Hepatic stellate cell (primary cell): ENCODE data around the gene MAGI2.

Source experiments
- DNase-seq: peaks from one replicate; pipeline ENCODE4 v3.0.0; 2011; ENCODE audit warnings: low spot score

Gene MAGI2

DNA sequence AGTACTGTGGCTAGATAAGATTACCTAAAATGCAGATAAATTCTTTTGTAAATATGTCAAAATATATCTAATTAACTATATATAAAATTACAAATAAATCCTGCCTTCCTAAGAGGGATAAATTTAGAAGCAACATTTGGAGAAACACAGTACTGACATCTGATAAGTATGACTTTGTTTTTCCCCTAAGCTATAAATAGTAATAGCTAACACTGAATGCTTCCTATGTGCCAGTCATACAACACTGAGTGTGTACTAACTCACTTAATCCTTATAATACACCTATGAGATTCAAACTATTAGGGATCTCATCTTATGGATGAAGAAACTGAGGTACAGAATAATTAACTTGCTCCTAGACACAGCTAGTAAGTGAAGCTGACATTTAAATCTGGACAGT, 733.4 kb downstream of the MAGI2 start:
- no peak for DNase-seq

DNA sequence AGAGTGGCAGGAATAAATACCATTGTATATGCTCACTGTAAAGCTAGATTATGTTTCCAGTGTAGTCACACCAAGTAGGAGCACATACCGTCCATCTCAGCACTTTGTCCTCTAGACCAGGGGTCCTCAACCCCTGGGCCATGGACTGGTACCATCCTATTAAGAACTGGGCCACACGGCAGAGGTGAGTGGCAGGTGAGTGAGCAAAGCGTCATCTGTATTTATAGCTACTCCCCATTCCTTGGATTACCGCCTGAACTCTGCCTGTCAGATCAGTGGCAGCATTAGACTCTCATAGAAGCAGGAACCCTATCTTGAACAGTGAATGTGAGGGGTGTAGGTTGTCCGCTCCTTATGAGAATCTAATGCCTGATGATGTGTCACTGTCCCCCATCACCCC, 735.3 kb downstream of the MAGI2 start:
- no peak for DNase-seq

DNA sequence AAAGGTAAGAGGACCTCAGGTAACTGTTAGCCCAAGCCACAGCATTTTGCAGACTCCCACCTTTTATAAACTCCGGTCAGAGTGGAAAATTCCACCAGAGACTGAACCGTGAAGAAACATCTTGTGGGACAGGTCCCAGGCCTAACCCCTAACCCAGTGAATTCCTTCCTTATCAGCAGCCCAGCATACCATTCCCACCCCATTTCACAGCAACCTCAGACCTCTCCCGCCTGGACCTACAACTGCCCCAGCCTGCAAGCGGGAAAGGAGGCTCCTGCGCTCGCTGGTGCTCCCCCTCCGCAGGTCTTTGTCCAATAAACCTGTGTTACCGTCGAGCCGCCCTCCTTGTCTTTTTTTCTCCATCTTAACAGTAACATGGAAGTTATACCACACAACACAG, 736.6 kb downstream of the MAGI2 start:
- no peak for DNase-seq

DNA sequence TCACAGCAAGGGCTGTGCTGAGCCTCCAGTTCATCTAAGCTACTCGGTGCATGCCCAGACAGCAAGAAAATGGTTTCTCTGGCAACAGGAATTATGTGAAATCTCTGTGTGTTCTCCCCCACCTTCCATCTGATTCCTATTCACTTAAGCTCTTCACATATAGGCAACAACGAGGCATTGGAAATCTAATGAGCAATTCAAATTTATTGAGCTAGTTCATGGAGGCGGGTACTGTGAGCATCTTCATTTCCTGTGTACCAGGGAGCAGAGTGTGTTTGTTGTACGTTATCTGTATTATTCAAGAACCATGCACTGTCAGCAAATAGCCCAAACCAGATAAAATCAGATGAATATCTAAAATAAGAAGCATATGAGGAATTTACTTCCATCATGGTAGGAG, 739.1 kb downstream of the MAGI2 start:
- no peak for DNase-seq

DNA sequence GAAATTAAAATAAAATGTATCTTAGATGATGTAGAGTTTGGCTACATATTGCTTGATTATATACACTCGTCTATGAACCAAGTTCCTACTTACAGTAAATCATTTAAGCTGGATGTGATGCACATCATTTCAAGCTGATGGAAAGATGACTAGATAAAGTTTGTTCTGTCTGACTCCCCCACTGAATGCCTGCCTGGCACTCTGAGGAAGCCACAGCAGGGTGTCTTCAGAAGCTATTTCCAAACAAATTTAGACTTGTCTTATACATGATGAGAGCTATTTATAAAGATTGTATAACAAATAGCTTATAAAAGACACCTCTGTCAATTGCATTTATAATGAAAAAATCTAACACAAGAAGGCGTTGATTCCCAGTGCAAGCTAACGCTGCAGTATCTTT, 741.4 kb downstream of the MAGI2 start:
- no peak for DNase-seq

DNA sequence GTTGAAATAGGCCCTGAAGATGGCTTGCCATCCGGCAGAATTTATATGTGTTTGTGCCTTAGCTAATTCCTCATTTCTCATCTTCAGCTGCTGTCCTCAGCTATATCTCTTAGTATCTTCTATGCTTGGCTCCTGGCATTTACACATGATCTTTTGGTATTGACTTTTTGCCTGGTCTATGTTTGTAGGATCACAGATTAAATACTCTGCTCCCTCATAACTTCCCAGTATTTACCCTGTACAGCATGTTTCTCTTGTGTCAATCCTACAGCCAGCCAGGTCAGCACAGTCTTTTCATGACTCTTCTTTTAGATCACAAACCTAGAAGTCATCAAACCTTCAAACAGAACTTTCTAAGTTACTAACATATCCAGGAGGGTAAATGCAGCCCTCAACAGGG, 743.8 kb downstream of the MAGI2 start:
- no peak for DNase-seq

DNA sequence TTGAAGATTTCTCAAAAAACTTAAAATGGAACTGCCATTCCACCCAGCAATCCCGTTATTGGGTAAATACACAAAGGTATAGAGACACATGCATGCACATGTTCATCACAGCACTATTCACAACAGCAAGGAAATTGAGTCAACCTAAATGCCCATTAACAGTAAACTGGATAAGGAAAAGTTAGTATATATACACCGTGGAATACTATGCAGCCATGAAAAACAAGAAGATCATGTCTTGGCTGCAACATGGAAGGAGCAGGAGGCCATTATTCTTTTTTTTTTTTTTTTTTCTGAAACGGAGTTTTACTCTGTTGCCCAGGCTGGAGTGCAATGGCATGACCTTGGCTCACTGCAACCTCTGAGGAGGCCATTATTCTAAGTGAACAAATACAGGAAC, 749.0 kb downstream of the MAGI2 start:
- no peak for DNase-seq

DNA sequence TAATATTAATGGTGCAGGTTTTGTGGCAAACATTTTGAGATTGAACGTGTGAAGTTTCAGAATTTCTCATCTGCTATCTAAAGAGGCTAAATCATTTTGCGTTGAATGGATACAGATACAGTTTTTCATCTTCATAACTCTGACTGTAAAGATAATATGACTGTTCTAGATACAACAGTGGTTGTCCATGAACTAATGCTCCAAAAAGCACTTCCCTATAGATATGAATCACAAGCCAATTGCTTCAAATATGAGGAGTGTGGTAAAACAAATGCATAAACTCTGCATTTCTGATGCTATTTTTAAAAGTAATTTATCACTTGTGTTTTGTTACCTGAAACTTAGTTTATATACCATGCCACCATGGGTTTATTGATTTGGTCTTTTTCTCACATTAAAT, 750.1 kb downstream of the MAGI2 start:
- DNase-seq, result no peak

DNA sequence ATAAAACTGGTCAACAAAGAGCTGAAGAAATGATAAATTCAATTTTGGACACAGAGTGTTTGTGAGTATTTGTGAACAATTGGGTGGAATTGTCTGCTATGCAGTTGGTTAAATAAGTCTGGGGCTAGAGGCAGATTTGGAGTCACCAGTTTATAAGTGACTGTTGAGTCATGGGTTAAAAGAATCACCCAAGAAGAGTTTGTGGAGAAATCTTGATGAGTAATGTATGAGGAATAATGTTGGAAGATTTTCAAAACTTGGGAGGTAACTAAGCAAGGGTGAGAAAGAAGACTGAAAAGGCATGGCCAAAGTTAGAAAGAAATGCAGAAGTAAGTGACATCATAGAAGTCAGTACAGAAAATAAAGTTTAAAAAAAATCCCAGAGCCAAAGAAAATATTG, 750.7 kb downstream of the MAGI2 start:
- DNase-seq, result peak; percentile 34

DNA sequence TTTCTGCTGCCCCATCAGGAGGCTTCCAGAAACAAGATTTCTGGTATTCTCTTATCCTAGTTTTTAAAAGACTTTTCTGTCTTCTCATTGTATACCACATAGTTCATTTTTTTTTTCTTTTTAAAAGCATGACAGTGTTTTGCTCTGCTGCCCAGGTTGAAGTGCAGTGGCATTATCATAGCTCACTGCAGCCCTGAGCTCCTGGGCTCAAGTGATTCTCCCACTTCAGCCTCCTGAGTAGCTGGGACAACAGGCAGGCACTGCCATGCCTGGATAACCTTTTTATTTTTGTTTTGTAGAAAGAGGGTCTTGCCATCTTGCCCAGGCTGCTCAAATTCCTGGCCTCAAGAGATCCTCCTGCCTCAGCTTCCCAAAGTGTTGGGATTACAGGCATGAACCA, 757.6 kb downstream of the MAGI2 start:
- DNase-seq, result no peak

DNA sequence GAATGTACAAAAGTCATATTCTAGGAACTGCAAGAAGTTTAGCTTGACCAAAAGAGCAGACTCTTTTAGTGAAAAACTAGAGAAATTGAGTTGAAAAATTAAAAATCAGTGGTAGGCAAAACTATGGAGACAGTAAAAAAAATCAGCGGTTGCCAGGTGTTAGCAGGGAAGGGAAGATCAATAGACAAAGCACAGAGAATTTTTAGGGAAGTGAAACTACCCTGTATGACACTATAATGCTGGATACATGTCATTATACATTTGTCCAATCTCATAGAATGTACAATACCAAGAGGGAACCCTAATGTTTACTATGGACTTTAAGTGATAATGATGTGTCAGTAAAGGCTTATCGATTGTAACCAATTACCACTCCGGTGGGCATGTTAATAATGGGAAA, 761.9 kb downstream of the MAGI2 start:
- no peak for DNase-seq

DNA sequence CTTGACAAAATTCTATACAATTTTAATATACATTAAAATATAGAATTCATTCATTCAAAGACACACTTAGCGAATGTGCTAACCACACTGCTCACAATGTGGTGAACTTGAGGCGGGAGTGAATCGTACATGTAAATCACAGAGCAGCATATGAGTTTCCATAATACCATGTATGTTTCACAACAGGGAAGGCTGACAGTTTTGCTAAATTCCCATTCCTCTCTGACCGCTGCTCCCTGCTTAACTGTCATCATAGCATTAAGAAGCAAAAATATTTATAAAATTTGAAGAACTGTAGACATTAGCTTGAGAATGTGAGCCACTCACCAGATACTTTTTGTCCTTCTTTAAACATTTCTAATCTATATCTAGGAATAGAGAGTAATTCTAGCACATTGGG, 763.3 kb downstream of the MAGI2 start:
- no peak for DNase-seq

DNA sequence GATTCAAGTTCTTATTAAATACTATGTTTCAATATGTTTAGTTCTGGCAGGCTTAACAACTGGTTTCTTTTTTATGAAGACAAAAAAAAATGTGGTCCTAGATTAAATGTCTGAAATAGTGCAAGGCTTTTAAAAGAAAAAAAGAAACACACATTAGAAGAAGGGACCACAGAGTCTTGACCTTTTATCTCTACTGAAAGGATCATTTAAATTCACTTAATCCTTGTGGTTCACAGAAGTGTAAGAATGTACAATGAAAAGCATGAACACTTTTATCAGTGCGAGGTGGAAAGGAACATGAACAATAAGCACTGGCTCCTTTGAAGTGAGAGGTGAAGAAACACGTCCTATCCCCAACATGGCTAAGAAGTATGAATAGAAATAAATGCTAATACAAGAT, 765.1 kb downstream of the MAGI2 start:
- no peak for DNase-seq

DNA sequence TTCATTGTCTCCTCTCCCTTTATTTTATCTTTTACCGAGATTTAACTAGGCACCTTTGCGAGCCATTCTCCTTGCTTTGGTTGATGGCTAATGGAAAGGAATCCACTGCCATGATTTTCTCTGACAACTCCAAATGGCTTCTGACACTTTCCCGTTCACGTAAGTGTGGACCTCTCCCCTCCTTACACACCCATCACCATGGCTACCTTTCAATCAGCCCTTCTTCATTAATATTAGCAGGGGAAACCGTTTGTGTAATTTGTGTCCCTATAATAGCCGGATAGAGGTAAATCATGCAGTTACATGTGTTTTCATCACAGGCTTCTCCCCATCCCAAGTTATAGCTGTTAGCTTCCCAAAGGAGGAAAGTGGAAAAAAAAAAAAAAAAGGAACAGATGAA, 767.3 kb downstream of the MAGI2 start:
- DNase-seq, result no peak

DNA sequence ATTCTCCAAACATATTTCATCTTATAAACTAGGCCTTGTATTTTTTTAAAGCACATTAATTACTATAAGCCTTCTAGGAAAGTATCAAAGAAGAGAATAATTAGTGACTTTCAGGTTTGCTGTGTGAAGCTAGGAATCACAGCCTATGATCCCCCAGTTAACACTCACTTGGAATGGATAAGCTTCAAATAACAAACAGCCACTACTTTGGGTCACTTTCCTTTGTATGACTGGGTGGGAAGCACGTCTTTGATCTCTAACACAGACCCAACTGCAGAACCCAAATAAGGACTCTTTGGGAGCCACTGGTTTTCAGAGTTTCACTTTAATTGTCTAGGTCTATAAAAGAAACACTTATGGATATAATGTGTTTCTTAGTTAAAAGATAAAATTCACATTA, 769.3 kb downstream of the MAGI2 start:
- DNase-seq, result no peak

DNA sequence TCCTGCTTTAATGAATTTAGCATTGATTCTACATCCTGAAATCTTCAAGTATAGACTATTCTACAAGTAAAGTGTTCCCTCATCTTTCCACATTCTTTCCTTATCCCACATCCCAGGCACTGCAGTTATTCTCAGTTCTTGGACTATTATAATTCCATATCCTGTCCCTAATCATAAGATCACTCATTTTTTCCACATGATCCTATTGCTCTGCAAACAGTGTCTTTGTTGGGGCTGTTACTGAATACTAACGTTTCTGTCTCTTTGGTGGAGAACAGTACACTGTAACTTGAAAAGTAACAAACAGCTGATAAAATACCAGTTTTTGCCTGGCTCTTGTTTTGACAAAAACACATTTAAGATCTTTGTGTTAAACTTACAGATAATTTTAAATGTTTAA, 769.9 kb downstream of the MAGI2 start:
- no peak for DNase-seq

DNA sequence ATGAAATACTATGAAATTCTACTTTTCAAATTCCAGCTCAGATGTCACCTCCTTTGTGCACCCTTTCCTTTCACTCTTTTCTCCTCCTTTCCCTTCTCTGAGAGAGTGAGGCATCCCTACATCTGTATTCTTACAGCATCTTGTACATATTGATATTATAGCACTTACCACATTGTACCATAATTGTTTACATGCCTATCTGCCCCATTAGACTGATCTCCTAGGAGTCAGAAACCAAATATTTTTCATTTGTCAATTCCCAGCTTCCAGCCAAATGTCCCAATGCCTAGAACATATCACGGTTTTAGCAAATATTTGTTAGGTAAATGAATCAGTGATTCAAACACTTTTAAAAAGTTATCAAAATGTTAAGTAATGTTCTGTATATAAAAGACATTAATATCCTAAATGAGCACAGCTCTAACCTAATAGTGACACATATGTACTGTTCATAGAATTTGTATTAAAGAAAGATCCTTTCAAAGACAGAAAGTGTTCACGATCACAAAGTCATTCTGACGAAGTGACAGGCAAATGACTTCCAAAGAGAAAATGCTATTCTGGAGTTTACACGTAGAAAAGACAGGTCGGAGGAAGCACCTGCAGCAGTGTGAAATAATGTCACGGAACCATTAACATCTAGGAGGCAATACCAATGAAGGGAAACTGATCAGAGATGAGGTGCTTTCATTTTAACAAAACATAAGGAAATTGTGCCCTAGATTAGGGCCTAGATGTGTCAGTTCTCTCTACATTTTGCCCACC, 774.2 kb downstream of the MAGI2 start:
- DNase-seq, result no peak

DNA sequence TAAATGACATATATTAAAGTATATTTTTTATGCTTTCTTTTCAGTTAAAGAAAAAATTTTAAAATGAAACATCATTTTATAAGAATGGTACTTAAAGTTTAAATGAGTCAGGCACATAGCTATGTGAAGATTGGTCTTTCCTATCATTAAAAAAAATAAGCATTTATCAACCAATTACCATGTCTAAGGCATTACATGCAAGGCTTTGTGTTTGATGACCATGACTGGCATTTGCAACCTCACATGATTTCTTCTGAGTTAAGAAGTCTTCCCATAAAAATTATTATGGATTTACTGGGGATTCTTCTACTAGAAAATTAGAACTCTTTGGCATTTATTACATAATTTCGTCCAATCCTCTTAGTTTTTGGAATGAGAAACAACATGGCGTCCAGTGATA, 776.1 kb downstream of the MAGI2 start:
- DNase-seq, result no peak

DNA sequence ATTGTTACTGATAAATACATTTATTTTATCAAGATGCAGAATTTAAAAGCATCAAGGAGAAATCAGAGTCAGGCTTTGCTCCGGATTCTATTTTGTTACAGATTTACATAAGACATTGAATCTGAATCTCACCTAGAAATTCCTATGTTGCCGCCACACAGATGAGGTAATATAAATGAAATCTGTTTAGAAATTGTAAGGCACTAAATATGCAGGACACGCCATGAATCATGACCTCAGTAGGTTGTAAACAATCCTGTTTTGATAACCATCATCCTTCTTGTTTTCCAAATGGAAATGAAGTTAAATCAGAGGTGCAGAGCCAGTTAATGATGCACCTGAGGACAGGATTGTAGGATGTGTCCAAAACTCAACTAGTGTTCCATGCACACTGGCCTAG, 778.0 kb downstream of the MAGI2 start:
- no peak for DNase-seq

DNA sequence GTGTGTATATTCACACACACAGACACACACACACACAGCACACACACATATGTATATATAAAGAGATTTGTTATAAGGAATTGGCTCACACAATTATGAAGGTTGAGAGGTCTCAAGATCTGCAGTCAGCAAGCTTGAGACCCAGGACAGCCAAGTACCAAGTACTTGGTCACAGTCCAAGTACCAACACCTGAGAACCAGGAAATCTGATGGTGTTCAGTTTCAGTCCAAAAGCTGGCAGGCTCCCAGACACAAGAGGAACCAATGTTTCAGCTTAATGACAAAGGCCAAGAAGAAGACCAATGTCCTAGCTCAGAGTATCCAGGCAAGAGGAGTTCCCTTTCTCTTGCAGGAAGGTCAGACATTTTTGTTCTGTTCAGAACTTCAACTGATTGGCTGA, 780.2 kb downstream of the MAGI2 start:
- DNase-seq, result no peak

DNA sequence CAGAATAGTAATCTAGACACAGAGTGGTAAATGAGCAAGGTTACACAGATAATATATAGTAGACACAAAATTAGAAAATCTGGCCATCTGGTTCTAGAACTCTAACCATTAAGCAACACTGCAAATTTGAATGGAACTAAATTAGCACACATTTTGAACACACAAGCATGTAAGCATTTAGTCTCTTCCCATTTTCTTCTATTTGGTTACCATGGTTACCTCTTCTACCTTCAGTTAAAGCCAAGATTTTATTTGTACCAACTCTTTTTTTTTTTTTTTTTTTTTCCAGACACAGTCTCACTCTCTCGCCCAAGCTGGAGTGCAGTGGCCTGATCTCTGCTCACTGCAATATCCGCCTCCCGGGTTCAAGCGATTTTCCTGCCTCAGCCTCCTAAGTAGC, 790.5 kb downstream of the MAGI2 start:
- no peak for DNase-seq

DNA sequence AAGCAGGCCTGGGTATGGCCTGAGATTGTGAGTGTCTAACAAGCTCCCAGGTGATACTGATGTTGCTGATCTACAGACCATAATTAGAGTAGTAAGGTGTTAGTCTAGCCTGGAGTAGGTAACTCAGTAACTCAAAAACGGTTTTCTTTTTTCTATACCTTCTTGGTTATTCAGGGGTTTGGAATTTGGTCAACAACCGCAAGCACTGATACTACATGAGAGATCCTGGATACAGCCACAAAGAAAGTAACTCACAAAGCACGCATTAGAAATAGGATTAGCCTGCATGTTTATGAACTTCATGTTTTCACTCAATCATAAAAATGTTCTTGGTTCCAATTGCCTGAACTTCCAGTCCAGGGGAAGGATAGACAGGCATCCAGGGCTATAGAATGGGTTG, 803.5 kb downstream of the MAGI2 start:
- DNase-seq, result no peak

DNA sequence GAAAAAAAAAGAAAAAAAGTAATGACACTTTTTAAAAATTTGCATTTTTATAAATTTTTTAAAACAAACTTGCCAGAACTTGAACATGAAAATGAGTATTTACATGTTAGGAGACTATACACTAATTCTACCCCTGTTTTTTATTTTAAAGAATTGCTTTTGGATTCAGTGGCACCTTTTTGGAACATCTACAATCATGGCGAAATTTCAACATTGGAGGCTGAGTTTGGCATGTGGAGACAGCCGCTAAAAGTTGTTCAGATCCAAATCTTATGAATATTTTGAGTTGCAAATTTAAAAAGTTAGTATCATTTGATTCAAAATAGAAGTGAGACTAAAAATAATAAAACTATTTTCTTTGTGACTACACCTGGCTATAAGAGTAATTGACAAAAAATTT, 804.2 kb downstream of the MAGI2 start:
- no peak for DNase-seq

DNA sequence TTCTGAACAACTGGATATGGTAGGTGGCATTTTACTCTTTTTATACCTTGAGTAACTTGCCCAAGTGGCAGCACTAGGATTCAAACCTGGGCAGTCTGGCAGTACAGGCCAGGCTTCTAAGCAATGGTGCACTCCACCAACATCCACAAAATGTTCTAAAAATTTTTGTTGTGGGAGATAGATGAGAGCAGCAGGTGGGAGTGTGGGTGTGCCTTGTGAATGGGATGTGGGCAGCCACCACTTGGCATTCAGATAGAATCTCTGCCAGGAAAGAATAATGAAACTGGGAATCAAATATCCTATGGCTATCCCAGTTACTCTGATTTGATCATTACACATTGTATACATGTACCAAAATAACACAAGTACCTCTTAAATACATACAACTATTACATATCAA, 810.7 kb downstream of the MAGI2 start:
- no peak for DNase-seq

DNA sequence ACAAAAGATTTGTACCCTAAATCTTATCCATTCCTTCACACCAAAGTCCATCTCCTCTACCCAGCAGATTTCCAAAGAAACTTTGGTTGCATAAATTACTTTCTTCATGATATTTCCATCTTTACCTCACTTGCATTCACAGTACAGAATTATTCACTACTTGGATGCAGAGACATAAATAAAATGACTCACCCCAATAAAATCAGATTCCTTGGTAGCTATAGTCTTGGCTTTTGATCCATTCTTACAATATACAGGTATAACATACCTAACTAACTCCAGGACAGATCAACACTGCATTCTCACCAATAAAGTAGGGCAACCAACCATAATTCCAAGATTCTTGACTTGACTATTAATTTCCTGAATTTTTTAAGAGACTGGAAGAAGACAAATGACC, 815.1 kb downstream of the MAGI2 start:
- DNase-seq, result no peak
